ENCODE data around the gene C1QTNF8.

Gene C1QTNF8

DNA sequence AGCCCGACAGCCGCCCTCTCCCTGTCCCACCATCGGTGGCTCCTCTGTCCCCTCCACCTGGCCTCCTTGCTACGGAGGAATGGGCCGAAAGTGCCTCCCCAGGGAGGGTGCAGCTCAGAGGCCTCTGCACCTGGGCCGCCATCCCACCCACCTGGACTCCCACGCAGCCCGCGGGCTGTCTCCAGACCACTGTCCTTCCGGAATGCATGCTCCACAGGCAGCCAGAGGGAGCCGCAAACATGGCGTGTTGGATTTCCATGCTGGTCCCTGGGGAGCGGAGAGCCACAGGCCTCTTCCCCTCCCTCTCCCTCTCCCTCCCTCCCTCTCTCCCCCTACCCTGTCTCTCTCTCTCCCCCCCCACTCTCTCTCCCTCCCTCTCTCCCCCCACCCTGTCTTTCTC lies 20.5 kb downstream of the C1QTNF8 start:
- DNase-seq, result no peak

GRCh38 chr16:1074379-1074649 lies 21.7 kb downstream of the C1QTNF8 start:
- no peak for DNase-seq

DNA sequence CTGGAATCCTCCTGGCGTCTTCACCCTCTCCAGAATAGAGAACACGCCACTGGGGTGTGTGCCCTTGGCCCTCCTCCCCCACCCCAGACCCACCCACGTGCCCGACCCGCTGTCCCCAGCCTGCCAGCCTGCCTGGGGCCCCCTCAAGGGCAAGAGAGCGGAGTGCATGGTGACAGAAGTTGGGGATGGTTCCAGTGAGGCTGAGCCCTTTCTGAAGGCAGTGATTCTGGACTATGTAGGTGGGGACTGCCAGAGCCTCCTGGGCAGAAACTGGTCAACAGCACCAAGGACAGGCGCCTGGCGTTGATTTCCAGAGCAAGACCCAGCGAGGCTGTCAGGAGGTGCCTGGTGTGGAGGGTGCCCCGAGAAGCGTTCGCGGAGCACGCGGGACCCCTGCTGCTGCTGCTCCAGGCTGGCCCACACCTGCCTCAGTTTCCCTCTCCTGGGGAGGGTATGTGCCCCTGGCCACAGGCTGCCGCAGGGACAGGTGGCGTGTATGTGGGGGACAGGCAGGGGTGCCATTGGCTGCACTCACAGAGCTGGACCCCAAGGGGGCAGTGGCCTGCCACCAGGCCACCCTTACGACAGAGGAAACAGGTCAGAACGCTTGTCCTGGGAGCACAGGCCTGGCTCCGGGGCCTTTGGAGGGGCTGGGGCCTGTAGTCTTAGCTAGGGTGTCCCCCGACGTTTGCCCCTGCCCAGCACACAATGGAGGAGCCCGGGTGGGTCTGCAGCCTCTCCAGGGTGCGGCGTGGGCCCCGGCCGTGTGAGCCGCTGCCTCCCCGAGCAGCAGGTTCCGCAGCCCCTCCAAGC lies 22.3 kb downstream of the C1QTNF8 start:
- no peak for DNase-seq

DNA sequence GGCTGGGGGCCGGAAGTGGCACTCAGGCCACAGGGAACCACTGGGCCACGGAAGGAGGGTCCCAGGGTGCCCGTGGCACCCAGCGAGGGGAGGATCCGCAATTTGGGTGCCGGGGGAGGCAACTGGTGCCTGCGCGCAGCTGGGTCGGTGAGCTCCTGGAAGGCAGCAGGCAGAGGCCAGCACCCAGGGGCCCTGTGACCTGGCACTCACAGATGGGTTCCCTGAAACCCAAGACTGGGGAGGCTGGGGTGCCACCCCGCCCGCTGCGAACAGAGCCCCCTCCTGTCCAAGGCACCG lies 22.8 kb downstream of the C1QTNF8 start:
- DNase-seq, result no peak

- no peak for DNase-seq
Measured at GRCh38 chr16:1072526-1073261, 23.4 kb downstream of the C1QTNF8 start, which contains the start of gene SSTR5. Gene SSTR5, plus strand, starts transcription at chr16:1072747. Its CDS starts 6,122 bp downstream, at chr16:1078869.

DNA sequence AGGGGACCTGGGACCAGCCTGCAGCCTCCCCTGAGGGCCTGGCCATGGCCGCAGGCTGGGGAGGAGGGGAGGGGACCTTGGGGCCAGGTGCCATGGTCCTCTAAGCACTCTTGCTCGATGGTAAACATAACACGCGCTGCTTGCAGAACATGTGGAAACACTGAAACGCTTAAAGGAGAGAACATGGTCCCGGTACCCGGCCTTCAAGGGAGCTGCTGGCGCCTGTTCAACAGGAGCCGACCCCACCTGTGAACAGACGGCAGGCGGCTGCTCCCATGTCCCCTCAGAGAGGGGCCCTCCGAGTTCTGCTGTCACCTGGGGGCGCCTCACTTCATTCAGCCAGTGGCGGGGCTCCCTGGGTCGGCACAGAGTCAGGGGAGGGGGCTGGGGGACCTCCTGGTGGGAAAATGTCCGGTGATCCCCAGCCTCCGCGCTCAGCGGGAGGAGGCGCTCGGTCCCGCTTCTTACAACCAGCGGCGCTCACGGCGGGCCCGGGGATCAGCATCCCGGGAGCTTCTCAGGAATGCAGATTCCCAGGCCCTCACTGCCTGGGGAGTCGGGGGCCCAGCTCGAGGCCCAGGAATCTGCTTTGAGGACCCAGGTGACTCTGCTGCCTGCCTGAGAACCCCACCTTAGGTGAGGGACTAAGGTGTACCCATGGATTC lies 24.4 kb downstream of the C1QTNF8 start:
- no peak for DNase-seq

GRCh38 chr16:1070864-1071408 lies 25.1 kb downstream of the C1QTNF8 start:
- DNase-seq, result no peak

DNA sequence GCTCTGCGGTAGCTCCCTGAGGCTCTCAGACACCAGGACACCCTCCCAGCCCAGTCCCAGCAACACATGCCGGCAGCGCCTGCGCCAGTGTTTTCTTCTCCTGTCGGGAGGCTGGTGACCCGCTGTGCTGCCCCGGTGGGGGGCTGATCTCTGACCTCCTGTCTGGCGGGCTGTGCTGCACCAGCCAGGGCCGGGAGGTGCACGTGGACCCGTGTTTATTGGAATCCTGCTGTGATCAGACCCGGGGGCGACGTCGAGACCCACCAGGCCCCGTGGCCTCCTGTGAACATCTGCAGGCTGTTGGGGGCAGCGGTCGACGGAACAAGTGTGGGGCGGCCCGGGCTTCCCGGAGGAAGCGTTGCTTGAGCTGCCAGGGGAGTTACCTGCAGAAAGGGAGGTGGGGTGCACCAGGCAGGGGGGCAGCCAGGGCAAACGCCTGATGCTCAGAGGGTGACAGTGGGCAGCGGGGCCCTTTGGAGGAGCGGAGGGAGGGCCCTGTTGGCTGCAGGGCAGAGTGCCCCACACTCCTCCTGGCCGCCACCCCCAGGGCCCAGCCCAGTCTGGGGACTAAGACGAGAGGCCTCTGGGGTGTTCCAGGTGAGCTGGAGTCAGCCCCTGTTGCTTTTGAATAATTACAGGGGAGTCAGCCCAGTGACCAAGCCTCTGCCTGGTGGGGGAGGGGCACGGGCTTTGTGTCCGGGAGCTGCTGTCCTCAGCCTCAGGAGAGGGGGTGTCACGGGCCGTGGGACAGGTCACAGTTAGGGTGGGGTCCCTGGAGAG lies 25.8 kb downstream of the C1QTNF8 start:
- no peak for DNase-seq

DNA sequence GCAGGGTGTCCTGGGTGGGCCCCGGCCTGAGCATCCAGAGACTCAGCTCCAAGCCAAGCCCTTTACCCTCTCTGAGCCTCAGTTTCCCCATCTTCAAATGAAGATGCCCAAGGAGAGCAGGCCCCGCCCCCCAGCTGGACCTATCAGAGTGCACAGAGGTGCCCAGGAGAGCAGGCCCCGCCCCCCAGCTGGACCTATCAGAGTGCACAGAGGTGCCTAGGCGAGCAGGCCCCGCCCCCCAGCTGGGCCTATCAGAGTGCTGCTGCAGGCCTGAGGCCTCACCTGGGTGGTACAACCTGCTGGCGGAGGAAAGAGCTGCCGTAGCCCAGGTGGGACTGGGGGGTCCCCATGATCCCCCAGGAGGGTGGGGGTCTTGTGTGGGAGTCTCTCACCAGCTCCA lies 26.9 kb downstream of the C1QTNF8 start:
- no peak for DNase-seq

DNA sequence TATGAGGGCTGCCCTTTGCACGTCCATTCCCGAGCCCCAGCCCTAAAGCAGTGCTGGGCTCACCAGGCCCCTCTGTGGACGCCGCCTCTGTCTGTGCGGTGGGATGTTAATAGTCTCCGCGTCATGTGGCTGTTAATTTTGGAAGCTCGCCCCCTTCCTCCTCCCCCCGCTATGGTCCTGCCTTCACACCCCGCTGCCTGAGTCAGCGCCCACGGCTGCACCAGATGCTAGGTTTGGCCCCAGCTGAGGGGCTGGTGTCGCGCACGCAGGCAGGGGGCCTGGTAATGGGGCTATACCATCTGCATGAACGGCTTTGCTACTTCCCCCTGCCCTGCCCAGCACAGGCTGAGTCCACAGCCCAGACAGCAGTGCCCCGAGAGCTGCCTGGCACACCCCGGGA lies 27.6 kb downstream of the C1QTNF8 start:
- DNase-seq, result no peak

- DNase-seq, result no peak
Measured at GRCh38 chr16:1067629-1068028, 28.4 kb downstream of the C1QTNF8 start.

DNA sequence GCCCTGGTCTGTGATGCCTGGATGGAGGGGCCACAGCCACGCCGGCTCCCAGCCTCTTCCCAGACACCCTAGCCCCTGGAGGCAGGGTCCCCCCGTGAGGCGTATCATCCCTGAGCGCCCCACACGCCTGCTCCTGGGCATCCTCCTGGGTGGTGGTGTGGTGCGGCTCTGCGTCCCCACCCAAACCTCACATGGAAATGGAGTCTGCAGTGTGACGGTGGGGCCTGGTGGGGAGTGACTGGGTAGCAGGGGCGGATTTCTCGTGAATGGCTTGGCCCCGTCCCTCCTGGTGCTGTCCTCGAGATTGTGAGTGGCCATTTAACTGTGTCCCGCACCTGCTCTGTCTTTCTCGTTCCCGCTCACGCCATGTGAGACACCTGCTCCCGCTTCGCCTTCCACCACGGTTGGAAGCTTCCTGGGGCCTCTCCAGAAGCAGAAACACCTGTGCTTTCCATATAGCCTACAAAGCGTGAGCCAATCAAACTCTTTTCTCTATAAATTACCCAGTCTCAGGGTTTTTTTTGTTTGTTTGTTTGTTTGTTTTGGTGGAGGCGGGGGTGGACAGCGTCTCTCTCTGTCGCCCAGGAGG lies 29.4 kb downstream of the C1QTNF8 start:
- no peak for DNase-seq

DNA sequence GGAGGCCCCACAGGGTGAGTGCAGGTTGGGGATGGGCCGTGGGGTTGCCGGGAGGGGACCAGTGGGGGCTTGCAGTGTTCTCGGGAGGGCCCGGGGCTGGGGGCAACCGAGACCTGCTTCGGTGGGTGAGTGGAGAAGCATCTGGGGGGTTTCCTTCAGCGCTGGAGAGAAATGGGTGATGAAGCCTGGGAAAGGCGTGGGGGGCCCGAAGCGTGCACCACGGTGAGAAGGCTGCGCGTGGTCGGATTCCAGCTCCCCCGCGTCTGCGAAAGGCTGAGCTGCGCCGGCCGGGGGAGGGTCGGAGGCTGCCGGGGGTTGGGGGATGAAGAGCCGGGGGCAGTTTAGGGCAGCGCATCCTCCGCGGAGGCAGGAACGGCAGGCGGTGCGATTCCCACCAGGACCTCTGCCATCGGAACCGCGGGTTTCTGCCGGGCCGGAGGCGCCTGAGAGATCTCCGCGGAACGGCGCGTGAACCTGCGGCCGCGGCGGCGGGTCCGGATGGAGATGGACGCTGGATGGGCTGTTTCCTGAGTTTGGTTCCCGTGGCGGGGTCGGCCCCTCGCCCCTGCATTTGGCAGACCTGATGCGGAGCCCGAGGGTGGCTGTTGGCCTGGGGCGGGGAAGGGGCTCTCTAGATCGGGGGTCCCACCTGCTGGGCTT lies 30.4 kb downstream of the C1QTNF8 start:
- no peak for DNase-seq

GRCh38 chr16:1063728-1064127 lies 32.3 kb downstream of the C1QTNF8 start:
- DNase-seq, result no peak

GRCh38 chr16:1062895-1063294 lies 33.1 kb downstream of the C1QTNF8 start:
- no peak for DNase-seq

DNA sequence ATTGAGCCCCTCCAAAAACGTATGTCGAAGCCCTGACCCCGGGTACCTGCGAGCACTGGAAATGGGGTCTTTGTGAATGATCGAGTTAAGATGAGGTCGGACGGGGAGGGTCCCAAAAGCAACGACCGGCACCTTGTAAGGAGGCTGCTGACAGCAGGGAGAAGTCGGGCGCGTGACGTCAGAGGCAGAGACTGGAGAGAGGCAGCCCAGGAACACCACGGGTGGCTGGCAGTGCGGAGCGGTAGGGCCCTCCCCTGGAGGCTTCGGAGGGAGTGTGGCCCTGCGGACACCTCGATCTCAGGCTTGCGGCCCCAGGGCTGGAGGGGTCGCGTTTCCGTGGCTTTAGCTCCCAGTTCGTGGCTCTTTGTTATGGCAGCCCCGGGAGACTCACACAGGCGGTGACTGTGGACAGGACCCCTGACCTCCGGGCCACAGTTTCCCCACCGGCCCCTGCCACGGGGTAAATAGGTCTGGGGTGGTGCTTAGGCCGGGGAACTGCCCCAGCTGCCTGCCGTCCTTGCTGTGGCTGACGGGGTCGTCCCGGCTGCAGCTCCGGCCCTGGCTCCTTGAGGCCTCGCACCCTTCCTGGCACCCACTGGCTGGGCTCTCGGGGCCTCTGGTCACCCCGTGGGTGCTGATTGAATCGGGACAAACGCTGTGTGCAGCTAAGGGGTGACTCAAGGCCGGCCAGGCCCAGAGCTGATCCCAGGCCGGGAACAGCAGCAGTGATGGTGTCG lies 34.1 kb downstream of the C1QTNF8 start:
- no peak for DNase-seq

GRCh38 chr16:1060416-1061340 lies 35.4 kb downstream of the C1QTNF8 start:
- DNase-seq, result no peak

GRCh38 chr16:1059310-1059709 lies 36.7 kb downstream of the C1QTNF8 start:
- DNase-seq, result no peak

GRCh38 chr16:1058216-1058615 lies 37.8 kb downstream of the C1QTNF8 start:
- no peak for DNase-seq
